GM19328 (cell line): ENCODE data around the gene OGFOD2.
A peak's percentile ranks its signal among the peaks of the same experiment; 100 is the strongest.

Source experiments
- ATAC-seq: cut with Tn5 transposase; IDR thresholded peaks from one replicate; pipeline ENCODE4 v1.9.1; 2021; ENCODE audit warnings: mild to moderate bottlenecking, moderate library complexity; ENCODE audit not compliant: unreplicated experiment

Gene OGFOD2

GRCh38 chr12:122975790-122976647, 975 bp downstream of the OGFOD2 start:
- ATAC-seq: no peak

GRCh38 chr12:122976648-122976975, 1.6 kb downstream of the OGFOD2 start:
- no peak for ATAC-seq

- no peak for ATAC-seq
Measured at GRCh38 chr12:122977153-122977552, 2.1 kb downstream of the OGFOD2 start.

GRCh38 chr12:122977655-122978392, 2.8 kb downstream of the OGFOD2 start:
- ATAC-seq: no peak

GRCh38 chr12:122978507-122978955, 3.5 kb downstream of the OGFOD2 start:
- ATAC-seq: no peak

GRCh38 chr12:122979001-122979907, 4.2 kb downstream of the OGFOD2 start:
- no peak for ATAC-seq

GRCh38 chr12:122979908-122980182, 4.8 kb downstream of the OGFOD2 start:
- ATAC-seq: no peak

- ATAC-seq: peak; percentile 57
Measured at GRCh38 chr12:122980183-122981035, 5.4 kb downstream of the OGFOD2 start, which contains the start of gene ARL6IP4. Gene ARL6IP4, plus strand, starts transcription at chr12:122980681. Its CDS starts 459 bp downstream, at chr12:122981140.

GRCh38 chr12:122981036-122981471, 6.0 kb downstream of the OGFOD2 start:
- ATAC-seq: no peak

GRCh38 chr12:122981587-122982476, 6.8 kb downstream of the OGFOD2 start:
- no peak for ATAC-seq

GRCh38 chr12:122982477-122982815, 7.4 kb downstream of the OGFOD2 start:
- ATAC-seq: no peak

- no peak for ATAC-seq
Measured at GRCh38 chr12:122982963-122983788, 8.1 kb downstream of the OGFOD2 start.

GRCh38 chr12:122983789-122984515, 8.9 kb downstream of the OGFOD2 start:
- no peak for ATAC-seq

- no peak for ATAC-seq
Measured at GRCh38 chr12:122984612-122985337, 9.7 kb downstream of the OGFOD2 start.

- ATAC-seq: no peak
Measured at GRCh38 chr12:122985338-122986257, 10.6 kb downstream of the OGFOD2 start.

- no peak for ATAC-seq
Measured at GRCh38 chr12:122986258-122986871, 11.3 kb downstream of the OGFOD2 start.
